HepG2 (cell line): Measurements from ENCODE around the gene GABBR2. TPM values are rescaled to one million over a fixed set of nuclear protein-coding genes. Genes with fewer than 3 reads are reported as not detected.
A peak's percentile ranks its signal among the peaks of the same experiment; 100 is the strongest.

ENCODE experiments used
- ATAC-seq: fragments of 200-7000 bp; cut with Tn5 transposase; 3 replicates; pipeline ENCODE4 v1.9.1; 2020; ENCODE audit warnings: mild to moderate bottlenecking, moderate library complexity
- BruUV-seq: library from RNA; stranded (reverse); fragments of 400-500 nt; replicated peaks from 2 replicates; lab custom pipeline; 2021; lab: Mats Ljungman, UMichigan
- CTCF ChIA-PET: fragments of 300-600 bp; formaldehyde crosslinking; extraction: SDS; loops from one replicate; lab custom pipeline; 2021; ENCODE audit warnings: low total read pairs, inconsistent platforms, low intra/inter-chr PET ratio; lab: Yijun Ruan, JAX
- POLR2A ChIA-PET: fragments of 350-600 bp; sonication (Branson Sonifier 250); formaldehyde crosslinking; loops from one replicate; lab custom pipeline; 2020; ENCODE audit warnings: antibody characterized with exemption, inconsistent platforms; lab: Yijun Ruan, JAX
- DNase-seq: peaks from one replicate; pipeline ENCODE4 v3.0.0-alpha.2; 2015; ENCODE audit warnings: low spot score
- FAIRE-seq: peaks from 3 replicates; lab custom pipeline; 2011; peaks lifted over from hg19 to GRCh38; lab: Jason Lieb, UNC
- H2AFZ ChIP-seq: one replicate; pipeline ENCODE4 v1.6.1; 2011; ENCODE audit warnings: low read length, inconsistent platforms
- H3K27ac ChIP-seq: fragments of 300-600 bp; 3 replicates; pipeline ENCODE4 v1.8.0; 2011; ENCODE audit warnings: mixed run types, mild to moderate bottlenecking, mixed read lengths, low read length, inconsistent platforms; ENCODE audit not compliant: insufficient read depth; ENCODE audit errors: extremely low read length
- H3K27me3 ChIP-seq, 2 experiments: fragments of 200-600 bp in 1 of 2; 2 replicates in 1 of 2; 3 replicates in 1 of 2; pipeline versions ENCODE4 v1.6.0 to v1.8.0; 2011; ENCODE audit warnings: low read length in 2 of 2, mild to moderate bottlenecking in 2 of 2, moderate library complexity in 2 of 2, inconsistent platforms in 1 of 2; ENCODE audit not compliant: insufficient read depth in 2 of 2, control insufficient read depth in 1 of 2
- H3K36me3 ChIP-seq, 2 experiments: fragments of 200-600 bp in 1 of 2; replicated peaks in 1 of 2; 2 replicates in 1 of 2; 3 replicates in 1 of 2; pipeline versions ENCODE4 v1.5.1 to v1.8.0; 2011; ENCODE audit warnings: low read length in 2 of 2, inconsistent platforms in 1 of 2; ENCODE audit not compliant: insufficient read depth in 2 of 2, control insufficient read depth in 1 of 2
- H3K4me1 ChIP-seq: 2 replicates; pipeline ENCODE4 v1.5.1; 2012; ENCODE audit warnings: low read length, inconsistent platforms; ENCODE audit not compliant: insufficient read depth
- H3K4me2 ChIP-seq: 2 replicates; pipeline ENCODE4 v1.6.0; 2011; ENCODE audit warnings: low read depth, low read length, inconsistent platforms
- H3K4me3 ChIP-seq, 3 experiments: fragments of 200-600 bp in 1 of 3; sonication (generic), shearing (Covaris generic) in 1 of 3; replicated peaks in 1 of 3; 2 replicates each; pipeline ENCODE4 v1.5.1; 2011 to 2016; ENCODE audit warnings: low read length in 3 of 3, inconsistent platforms in 2 of 3, low read depth in 2 of 3, mild to moderate bottlenecking in 2 of 3, control low read depth in 1 of 3, mixed read lengths in 1 of 3; ENCODE audit not compliant: insufficient read depth in 1 of 3
- H3K79me2 ChIP-seq: one replicate; pipeline ENCODE4 v1.6.1; 2011; ENCODE audit warnings: low read length, inconsistent platforms; ENCODE audit not compliant: insufficient read depth
- H3K9ac ChIP-seq: 2 replicates; pipeline ENCODE4 v1.6.0; 2011; ENCODE audit warnings: mild to moderate bottlenecking, low read depth, low read length, inconsistent platforms; ENCODE audit not compliant: insufficient read depth
- H3K9me3 ChIP-seq: 2 replicates; pipeline ENCODE4 v1.5.1; 2012; ENCODE audit warnings: mild to moderate bottlenecking, low read length
- H4K20me1 ChIP-seq: 2 replicates; pipeline ENCODE4 v1.6.0; 2011; ENCODE audit warnings: inconsistent platforms, mild to moderate bottlenecking, low read length, moderate library complexity; ENCODE audit not compliant: insufficient read depth
- HIVEP1 ChIP-seq: sonication (generic); formaldehyde crosslinking; IDR thresholded peaks from 2 replicates; pipeline ENCODE4 v1.4.0; 2020; ENCODE audit warnings: mild to moderate bottlenecking, missing genetic modification reagents
- HNF4A ChIP-seq: sonication (generic); formaldehyde crosslinking; IDR thresholded peaks from 2 replicates; pipeline ENCODE4 v1.4.0; 2020; ENCODE audit warnings: missing genetic modification reagents
- KLF12 ChIP-seq: sonication (generic); formaldehyde crosslinking; IDR thresholded peaks from 2 replicates; pipeline ENCODE4 v1.4.0; 2020; ENCODE audit warnings: missing genetic modification reagents, borderline replicate concordance
- MTERF4 ChIP-seq: sonication (generic); formaldehyde crosslinking; IDR thresholded peaks from 2 replicates; pipeline ENCODE4 v1.8.0; 2023; ENCODE audit warnings: mild to moderate bottlenecking, missing genetic modification reagents
- SNAPC2 ChIP-seq: sonication (generic); formaldehyde crosslinking; IDR thresholded peaks from 2 replicates; pipeline ENCODE4 v1.8.1; 2022; ENCODE audit warnings: mild to moderate bottlenecking, missing genetic modification reagents
- ZBTB1 ChIP-seq: sonication (generic); formaldehyde crosslinking; IDR thresholded peaks from 2 replicates; pipeline ENCODE4 v1.4.0; 2020; ENCODE audit warnings: missing genetic modification reagents, borderline replicate concordance
- ZNF484 ChIP-seq: sonication (generic); formaldehyde crosslinking; IDR thresholded peaks from 2 replicates; pipeline ENCODE4 v1.5.1; 2020; ENCODE audit warnings: mild to moderate bottlenecking, low read depth, missing genetic modification reagents, borderline replicate concordance
- ZNF530 ChIP-seq: sonication (generic); formaldehyde crosslinking; IDR thresholded peaks from 2 replicates; pipeline ENCODE4 v1.5.0; 2020; ENCODE audit warnings: low read depth, mild to moderate bottlenecking, missing genetic modification reagents
- WGBS: methylation state at CpG from one replicate; pipeline ENCODE4 v1.1.6; 2017; ENCODE audit warnings: low lambda C conversion rate; 5-methylcytosine and 5-hydroxymethylcytosine counted together
- in situ Hi-C: cut with HindIII; loops from 2 replicates; pipeline ENCODE4 v1.10.0; 2017; ENCODE audit warnings: low pct_unique_long_range_greater_than_20kb; ENCODE audit not compliant: extremely low pct_ligation_motif_present
- intact Hi-C: fragments of 100-400 bp; cut with micrococcal nuclease; formaldehyde crosslinking; loops from one replicate; pipeline ENCODE4 v1.10.0; 2022; ENCODE audit not compliant: unreplicated experiment
- polyA plus RNA-seq, 8 experiments: library from polyadenylated mRNA; depleted of rRNA in 3 of 8; stranded (reverse) in 7 of 8; unstranded in 1 of 8; fragments of >200 nt; fragmentation: Illumina TruSeq in 4 of 8; extraction: Trizol in 4 of 8; gene quantifications; 2 replicates each; pipeline versions ENCODE4 v1.2.1 to v1.2.3, GENCODE V29; 2011 to 2016; ENCODE audit warnings: low read depth in 4 of 8, missing spikeins in 1 of 8, mixed read lengths in 1 of 8; ENCODE audit not compliant: insufficient read depth in 1 of 8
- total RNA-seq, 5 experiments: library from RNA; depleted of rRNA; stranded (reverse); fragments of >200 nt; fragmentation: Illumina TruSeq; extraction: Trizol; gene quantifications; 2 replicates each; pipeline ENCODE4 v1.2.3, GENCODE V29; 2016; ENCODE audit warnings: low read depth in 1 of 5
- TF ChIP-seq, protein P1 (sequence below): sonication (generic); formaldehyde crosslinking; IDR thresholded peaks from 2 replicates; pipeline ENCODE4 v1.5.1; 2020; ENCODE audit warnings: missing genetic modification reagents, mild to moderate bottlenecking, borderline replicate concordance

Gene GABBR2
- total and polyA plus RNA-seq, 2 of the 13 experiments (the other 11 are each of a cell fraction or from before 2014, with no cell fraction given), result 0.02 TPM; not detected in 1

GRCh38 chr9:98491828-98492227 lies 216.9 kb downstream of the GABBR2 start:
- no TSS peak for BruUV-seq
- no peak for DNase-seq
- no peaks in the 10 kb centered on the region for H3K36me3 ChIP-seq
- H3K4me3 ChIP-seq, result no peak overlapping the region
- TF ChIP-seq HNF4A (CRISPR knock-in tag) (no peak), SNAPC2 (CRISPR knock-in tag) (no peak), ZNF484 (no peak), MTERF4 (CRISPR knock-in tag) (no peak), HIVEP1 (CRISPR knock-in tag) (no peak), ZBTB1 (no peak), ZNF530 (CRISPR knock-in tag) (no peak), KLF12 (CRISPR knock-in tag) (no peak)
- TF ChIP-seq, protein P1, sequence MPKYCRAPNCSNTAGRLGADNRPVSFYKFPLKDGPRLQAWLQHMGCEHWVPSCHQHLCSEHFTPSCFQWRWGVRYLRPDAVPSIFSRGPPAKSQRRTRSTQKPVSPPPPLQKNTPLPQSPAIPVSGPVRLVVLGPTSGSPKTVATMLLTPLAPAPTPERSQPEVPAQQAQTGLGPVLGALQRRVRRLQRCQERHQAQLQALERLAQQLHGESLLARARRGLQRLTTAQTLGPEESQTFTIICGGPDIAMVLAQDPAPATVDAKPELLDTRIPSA (CRISPR knock-in tag), result no peak
- peak; percentile 46; the same call in 2 of the 3 replicates for ATAC-seq
- no peak for FAIRE-seq
- intact Hi-C loops, result no loop called here
- H3K9me3 ChIP-seq, result no peaks in the 10 kb centered on the region
- H3K27ac ChIP-seq, result no peak overlapping the region
- no peak overlapping the region for H3K4me2 ChIP-seq
- ChIA-PET POLR2A (no interaction called here), CTCF (no interaction called here)
- no peak overlapping the region for H3K9ac ChIP-seq
- 1% methylated on average over 3 of the region's 3 CpGs for WGBS
- no peak overlapping the region for H2AFZ ChIP-seq
- peaks cover 19% of the 10 kb centered on the region for H3K4me1 ChIP-seq
- H3K79me2 ChIP-seq, result no peaks in the 10 kb centered on the region
- H3K27me3 ChIP-seq, result no peaks in the 10 kb centered on the region; a peak in 1 of 5 replicates
- no peaks in the 10 kb centered on the region for H4K20me1 ChIP-seq
- in situ Hi-C loops, result no loop called here
